ENCODE results near the gene KCMF1. TPM values are rescaled to one million over a fixed set of nuclear protein-coding genes. Genes with fewer than 3 reads are reported as not detected.

The KCMF1 gene
- total and polyA plus RNA-seq, 2 donors from 2014 or later: 21.0 to 64.3 TPM

GRCh38 chr2:84989927-84990326 lies 19.0 kb downstream of the KCMF1 start:
- Histone ChIP-seq H3K9me3 (ENCODE audit: control insufficient read depth in 2 of 3, insufficient read depth in 1 of 3, low read length in 3 of 3) (no peaks in the 10 kb centered on the region), H3K4me1 (ENCODE audit: control insufficient read depth in 2 of 3, insufficient read depth in 2 of 3, low read depth in 1 of 3, low read length in 3 of 3) (peaks cover 0 to 11% (median 11%) of the 10 kb centered on the region in 3 donors), H3K27me3 (ENCODE audit: control insufficient read depth, insufficient read depth, low read length) (no peaks in the 10 kb centered on the region), H3K27ac (ENCODE audit: low read depth in 2 of 2, low read length in 2 of 2) (no peak overlapping the region), H3K36me3 (ENCODE audit: control insufficient read depth in 2 of 3, insufficient read depth in 3 of 3, low read length in 3 of 3) (no peaks in the 10 kb centered on the region), H3K4me3 (ENCODE audit: low read length in 3 of 3) (no peak overlapping the region), H3K9ac (ENCODE audit: low read length in 3 of 3) (no peak overlapping the region)
- TF ChIP-seq CTCF (IDR thresholded peaks at IDR 0.05; ENCODE audit: borderline replicate concordance, extremely low read depth, insufficient read depth): no peak
- FAIRE-seq (no peak), DNase-seq (no peak)
- intact Hi-C loops (cut with DNase I): no loop called here

- no peak overlapping the region for H3K4me3 ChIP-seq (ENCODE audit: low read length in 3 of 3)
- no peaks in the 10 kb centered on the region for H3K36me3 ChIP-seq (ENCODE audit: control insufficient read depth in 2 of 3, insufficient read depth in 3 of 3, low read length in 3 of 3)
- no peak overlapping the region for H3K9ac ChIP-seq (ENCODE audit: low read length in 3 of 3)
- H3K9me3 ChIP-seq (ENCODE audit: control insufficient read depth in 2 of 3, insufficient read depth in 1 of 3, low read length in 3 of 3): no peaks in the 10 kb centered on the region
- intact Hi-C loops (cut with DNase I): no loop called here
- peaks cover 0 to 9% (median 8%) of the 10 kb centered on the region in 3 donors for H3K4me1 ChIP-seq (ENCODE audit: control insufficient read depth in 2 of 3, insufficient read depth in 2 of 3, low read depth in 1 of 3, low read length in 3 of 3)
- TF ChIP-seq CTCF (IDR thresholded peaks at IDR 0.05; ENCODE audit: borderline replicate concordance, extremely low read depth, insufficient read depth): no peak
- FAIRE-seq (no peak), DNase-seq (no peak)
- H3K27me3 ChIP-seq (ENCODE audit: control insufficient read depth, insufficient read depth, low read length): no peaks in the 10 kb centered on the region
- H3K27ac ChIP-seq (ENCODE audit: low read depth in 2 of 2, low read length in 2 of 2): no peak overlapping the region
Observed at GRCh38 chr2:84991404-84992160, 20.6 kb downstream of the KCMF1 start.

- Histone ChIP-seq H3K9ac (ENCODE audit: low read length in 3 of 3) (no peak overlapping the region), H3K4me3 (ENCODE audit: low read length in 3 of 3) (no peak overlapping the region), H3K4me1 (ENCODE audit: control insufficient read depth in 2 of 3, insufficient read depth in 2 of 3, low read depth in 1 of 3, low read length in 3 of 3) (peaks cover 0 to 11% (median 5%) of the 10 kb centered on the region in 3 donors), H3K27me3 (ENCODE audit: control insufficient read depth, insufficient read depth, low read length) (no peaks in the 10 kb centered on the region), H3K36me3 (ENCODE audit: control insufficient read depth in 2 of 3, insufficient read depth in 3 of 3, low read length in 3 of 3) (no peaks in the 10 kb centered on the region), H3K9me3 (ENCODE audit: control insufficient read depth in 2 of 3, insufficient read depth in 1 of 3, low read length in 3 of 3) (no peaks in the 10 kb centered on the region), H3K27ac (ENCODE audit: low read depth in 2 of 2, low read length in 2 of 2) (no peak overlapping the region)
- FAIRE-seq (no peak), DNase-seq (no peak)
- no peak for TF ChIP-seq CTCF (IDR thresholded peaks at IDR 0.05; ENCODE audit: borderline replicate concordance, extremely low read depth, insufficient read depth)
- intact Hi-C loops (cut with DNase I): no loop called here
Observed at GRCh38 chr2:84995826-84996225, 24.9 kb downstream of the KCMF1 start.

Data from kidney (tissue), 14 donors.